ENCODE results near the gene ITGB2.

Gene ITGB2

DNA sequence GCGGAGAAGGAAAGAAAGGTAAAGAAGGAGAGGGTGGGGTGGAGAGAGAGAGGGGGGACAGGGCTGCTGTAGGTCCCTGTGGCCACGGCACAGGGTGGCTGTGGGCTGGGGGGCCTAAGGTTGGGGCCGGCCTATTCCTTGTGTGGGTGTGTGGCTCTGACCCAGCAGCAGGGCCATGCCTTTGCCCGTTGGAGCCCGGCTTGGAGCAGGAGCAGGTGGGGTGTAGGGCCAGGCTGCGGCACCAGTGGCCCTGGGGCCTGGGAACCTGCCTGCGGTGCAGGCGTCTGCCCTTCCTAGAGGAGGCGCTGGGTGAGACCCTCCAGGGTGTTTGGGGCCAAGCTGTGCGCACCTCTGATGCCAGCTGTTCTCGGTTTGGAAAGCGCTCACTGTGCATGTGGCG is 83.2 kb downstream of the ITGB2 start:
- in situ Hi-C loops (cut with MboI; ENCODE audit: low sequenced_read_pairs), result no loop called here

DNA sequence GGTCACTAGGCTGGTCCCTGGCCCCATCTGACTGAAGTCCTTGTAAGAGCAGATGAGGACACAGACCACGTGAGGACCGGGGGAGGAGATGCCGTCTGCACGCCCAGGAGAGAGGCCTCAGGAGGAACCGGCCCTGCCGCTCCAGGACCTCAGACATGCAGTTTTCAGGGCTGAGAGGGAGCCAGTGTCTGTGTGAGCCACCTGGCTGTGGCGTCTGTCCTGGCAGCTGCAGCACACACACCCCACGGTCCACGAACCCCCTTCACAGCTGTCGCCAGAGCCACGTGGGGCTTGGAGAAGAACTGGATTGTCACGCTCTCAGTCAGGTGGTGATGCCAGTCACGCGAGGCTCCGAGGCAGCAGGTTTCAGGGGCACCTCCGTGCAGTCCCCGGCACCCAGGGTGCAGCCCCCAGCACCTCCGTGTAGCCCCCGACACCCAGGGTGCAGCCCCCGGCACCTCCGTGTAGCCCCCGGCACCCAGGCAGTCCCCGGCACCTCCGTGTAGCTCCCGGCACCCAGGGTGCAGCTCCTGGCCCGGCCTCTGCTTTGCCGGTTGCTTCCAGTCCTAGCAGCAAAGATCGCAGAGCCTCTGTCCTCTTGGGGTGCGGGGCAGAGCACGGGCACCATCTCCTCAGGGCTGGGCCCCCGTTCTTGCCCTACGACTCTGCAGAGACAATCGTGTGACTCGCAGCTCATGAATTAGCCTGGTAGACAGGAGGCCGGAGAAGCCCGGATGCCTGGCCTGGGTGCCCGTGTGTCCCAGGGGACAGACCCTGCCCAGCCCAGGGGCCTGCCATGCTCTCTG is 83.8 kb downstream of the ITGB2 start:
- in situ Hi-C loops (cut with MboI; ENCODE audit: low sequenced_read_pairs), result no loop called here

DNA sequence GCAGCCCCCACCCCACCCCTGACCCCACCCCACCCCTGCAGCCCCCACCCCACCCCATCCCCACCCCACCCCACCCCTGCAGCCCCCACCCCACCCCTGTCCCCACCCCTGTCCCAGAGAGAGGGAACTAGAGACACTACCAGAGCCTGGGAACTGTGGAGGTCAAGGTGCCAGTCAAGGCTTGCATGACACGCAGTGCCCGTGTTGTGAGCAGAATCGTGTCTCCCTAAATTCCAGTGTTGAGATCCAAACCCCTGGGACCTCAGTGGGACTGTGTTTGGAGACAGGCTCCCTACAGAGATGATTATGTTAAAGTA is 84.4 kb downstream of the ITGB2 start:
- in situ Hi-C loops (cut with MboI; ENCODE audit: low sequenced_read_pairs), result no loop called here
